CD8-positive, alpha-beta memory T cell (primary cell): ENCODE data around the gene LASP1. TPM values are rescaled to one million over a fixed set of nuclear protein-coding genes. Genes with fewer than 3 reads are reported as not detected.
A peak's percentile ranks its signal among the peaks of the same experiment; 100 is the strongest.

Source experiments
- CTCF ChIA-PET: fragments of 350-600 bp; sonication (Branson Sonifier 250); formaldehyde crosslinking; loops from one replicate; lab custom pipeline; 2021; ENCODE audit warnings: antibody characterized with exemption; lab: Charles Lee
- POLR2A ChIA-PET: fragments of 350-600 bp; sonication (Branson Sonifier 250); formaldehyde crosslinking; loops from one replicate; lab custom pipeline; 2021; ENCODE audit warnings: antibody characterized with exemption; lab: Charles Lee
- DNase-seq, 5 donors: peaks; one replicate each; pipeline versions ENCODE4 v3.0.0 to v3.0.0-alpha.2; 2020 to 2022; ENCODE audit warnings: mixed read lengths in 1 of 5
- H3K27ac ChIP-seq: one replicate; pipeline ENCODE4 v1.7.0; 2013; ENCODE audit warnings: low read depth, mild to moderate bottlenecking, low read length, moderate library complexity
- H3K27me3 ChIP-seq: 2 replicates; pipeline ENCODE4 v1.7.0; 2013; ENCODE audit warnings: low read length, mild to moderate bottlenecking; ENCODE audit not compliant: insufficient read depth, poor library complexity, severe bottlenecking
- H3K36me3 ChIP-seq: 2 replicates; pipeline ENCODE4 v1.7.0; 2013; ENCODE audit warnings: mild to moderate bottlenecking, low read length, moderate library complexity; ENCODE audit not compliant: insufficient read depth
- H3K4me1 ChIP-seq: 2 replicates; pipeline ENCODE4 v1.7.0; 2013; ENCODE audit warnings: mild to moderate bottlenecking, low read length, moderate library complexity; ENCODE audit not compliant: insufficient read depth
- H3K4me3 ChIP-seq: 2 replicates; pipeline ENCODE4 v1.7.0; 2013; ENCODE audit warnings: mild to moderate bottlenecking, low read length
- H3K9me3 ChIP-seq: 2 replicates; pipeline ENCODE4 v1.7.0; 2013; ENCODE audit warnings: mild to moderate bottlenecking, low read length
- H3K27ac Mint-ChIP-seq, 8 donors: one replicate each; pipeline ENCODE4 v1.8.0; 2020 to 2021; ENCODE audit warnings: mixed read lengths in 8 of 8, mild to moderate bottlenecking in 6 of 8, inconsistent platforms in 3 of 8, moderate library complexity in 3 of 8
- H3K27me3 Mint-ChIP-seq, 2 donors: one replicate each; pipeline ENCODE4 v1.8.0; 2020 to 2021; ENCODE audit warnings: mixed read lengths in 2 of 2, mild to moderate bottlenecking in 1 of 2, moderate library complexity in 1 of 2
- H3K36me3 Mint-ChIP-seq, 3 donors: one replicate each; pipeline ENCODE4 v1.8.0; 2020 to 2021; ENCODE audit warnings: mixed read lengths in 3 of 3, inconsistent platforms in 1 of 3, mild to moderate bottlenecking in 1 of 3
- H3K4me1 Mint-ChIP-seq, 3 donors: one replicate each; pipeline ENCODE4 v1.8.0; 2020 to 2021; ENCODE audit warnings: mixed read lengths in 3 of 3, inconsistent platforms in 1 of 3, mild to moderate bottlenecking in 1 of 3
- H3K4me3 Mint-ChIP-seq, 7 donors: one replicate each; pipeline ENCODE4 v1.8.0; 2020 to 2021; ENCODE audit warnings: mixed read lengths in 7 of 7, mild to moderate bottlenecking in 6 of 7, moderate library complexity in 4 of 7, inconsistent platforms in 2 of 7
- H3K9me3 Mint-ChIP-seq, 5 donors: one replicate each; pipeline ENCODE4 v1.8.0; 2020 to 2022; ENCODE audit warnings: mixed read lengths in 5 of 5, mild to moderate bottlenecking in 3 of 5, moderate library complexity in 2 of 5, inconsistent platforms in 1 of 5
- polyA plus RNA-seq: library from polyadenylated mRNA; unstranded; fragments of 300-500 nt; fragmentation: Illumina TruSeq; gene quantifications from one replicate; pipeline ENCODE4 v1.2.3, GENCODE V29; 2021
- total RNA-seq, 2 experiments: library from RNA; stranded (reverse); gene quantifications; one replicate each; pipeline ENCODE4 v1.2.3, GENCODE V29; 2021

The LASP1 gene
- total and polyA plus RNA-seq, 3 experiments from 2014 or later, result 76.1 to 135 (median 128) TPM

DNA sequence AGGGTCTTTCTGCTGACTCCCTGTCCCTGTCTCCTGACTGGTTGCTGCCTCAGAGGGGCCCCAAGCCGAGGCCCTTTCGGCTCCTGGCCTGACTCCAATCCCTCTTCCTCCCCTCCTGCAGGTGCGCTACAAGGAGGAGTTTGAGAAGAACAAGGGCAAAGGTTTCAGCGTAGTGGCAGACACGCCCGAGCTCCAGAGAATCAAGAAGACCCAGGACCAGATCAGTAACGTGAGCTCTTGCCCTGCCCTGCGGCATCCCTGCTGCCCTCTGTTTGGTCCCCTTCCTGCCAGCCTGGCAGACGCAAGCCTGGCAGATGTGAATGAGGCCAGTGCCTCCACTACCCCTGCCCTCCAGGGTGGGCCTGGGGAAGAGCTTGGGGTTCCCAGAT is 28.4 kb downstream of the LASP1 start:
- POLR2A ChIA-PET, result interaction anchor here (0.6 to 5.0 kb wide), 14 partner anchors 9 to 302 kb away, joined by 3 to 49 read pairs (median 3); partner anchors contain the start of genes LASP1, RPL19 and RPL23
- H3K4me1 Mint-ChIP-seq, result peaks cover 73 to 81% (median 78%) of the 10 kb centered on the region in 3 donors
- peaks cover 21% of the 10 kb centered on the region for H3K36me3 ChIP-seq

DNA sequence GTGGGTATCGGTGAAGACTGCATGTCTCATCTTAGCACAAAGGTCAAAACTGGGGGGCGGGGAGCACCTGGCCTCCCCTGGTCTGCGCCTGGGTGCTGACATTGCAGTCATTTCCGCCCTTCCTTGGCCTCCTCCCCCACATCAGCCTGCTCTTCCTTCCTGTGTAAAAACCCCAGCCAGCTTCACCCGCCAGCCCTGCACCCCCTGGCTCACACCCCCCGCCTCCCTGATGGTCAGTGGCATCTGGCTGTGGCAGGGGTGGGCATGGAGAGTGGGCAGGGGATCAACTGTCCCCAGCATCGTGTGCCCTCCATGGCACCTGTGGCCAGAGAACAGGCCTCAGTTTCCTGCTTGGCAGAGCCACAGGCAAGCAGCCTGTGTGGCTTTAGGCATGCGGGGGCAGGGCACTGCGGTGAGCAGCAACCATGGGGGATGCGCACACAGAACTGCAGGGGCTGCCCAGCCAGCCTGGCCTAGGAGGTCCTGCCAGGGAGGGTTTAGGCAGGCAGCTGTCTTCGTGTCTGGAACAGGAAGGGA is 29.0 kb downstream of the LASP1 start:
- no peaks in the 10 kb centered on the region for H3K27me3 ChIP-seq
- ChIA-PET POLR2A (interaction anchor here (0.5 to 5.0 kb wide), 10 partner anchors 9 to 706 kb away, joined by 3 to 49 read pairs (median 4); partner anchors contain the start of genes LASP1, RPL19 and RPL23), CTCF (interaction anchor here (0.7 to 7.3 kb wide), 11 partner anchors 8 to 276 kb away, joined by 3 to 73 read pairs (median 5); partner anchors contain the start of genes LASP1, LASP1NB and RPL23)
- H3K4me3 ChIP-seq, result peak overlapping the region; percentile 60
- H3K36me3 Mint-ChIP-seq, result peaks cover 0 to 54% (median 7%) of the 10 kb centered on the region in 3 donors
- H3K27me3 Mint-ChIP-seq, result no peaks in the 10 kb centered on the region
- peak; percentile 73 to 92 (median 84) for DNase-seq
- H3K4me3 Mint-ChIP-seq, result peak overlapping the region; percentile 51 to 92 (median 77)
- peaks cover 72 to 81% (median 78%) of the 10 kb centered on the region in 3 donors for H3K4me1 Mint-ChIP-seq
- peak overlapping the region; percentile 66 for H3K27ac ChIP-seq
- H3K4me1 ChIP-seq, result peaks cover 84% of the 10 kb centered on the region
- H3K36me3 ChIP-seq, result peaks cover 27% of the 10 kb centered on the region
- peak overlapping the region; percentile 93 to 99 (median 96) for H3K27ac Mint-ChIP-seq
- H3K9me3 Mint-ChIP-seq, result no peaks in the 10 kb centered on the region
- H3K9me3 ChIP-seq, result no peaks in the 10 kb centered on the region

More for the DNA sequence above, 28.4 kb downstream of the LASP1 start:
- Histone ChIP-seq H3K4me3 (peak overlapping the region; percentile 60), H3K4me1 (peaks cover 86% of the 10 kb centered on the region), H3K27ac (peak overlapping the region; percentile 66), H3K9me3 (no peaks in the 10 kb centered on the region), H3K27me3 (no peaks in the 10 kb centered on the region)
- H3K4me3 Mint-ChIP-seq, result peak overlapping the region; percentile 51 to 92 (median 77)
- peak in 1 of 5 donors; percentile 51 for DNase-seq
- H3K27me3 Mint-ChIP-seq, result no peaks in the 10 kb centered on the region
- peak overlapping the region; percentile 93 to 99 (median 96) for H3K27ac Mint-ChIP-seq
- CTCF ChIA-PET, result interaction anchor here (1.0 to 7.3 kb wide), 10 partner anchors 13 to 277 kb away, joined by 3 to 73 read pairs (median 6); partner anchors contain the start of genes LASP1 and LASP1NB
- peaks cover 0 to 51% (median 7%) of the 10 kb centered on the region in 3 donors for H3K36me3 Mint-ChIP-seq
- H3K9me3 Mint-ChIP-seq, result no peaks in the 10 kb centered on the region

GRCh38 chr17:38899421-38899820 is 29.6 kb downstream of the LASP1 start:
- no peak for DNase-seq
- Histone ChIP-seq H3K27me3 (no peaks in the 10 kb centered on the region), H3K27ac (peak overlapping the region; percentile 66), H3K4me3 (peak overlapping the region; percentile 60), H3K4me1 (peaks cover 79% of the 10 kb centered on the region), H3K9me3 (no peaks in the 10 kb centered on the region), H3K36me3 (peaks cover 23% of the 10 kb centered on the region)
- peak overlapping the region; percentile 93 to 99 (median 96) for H3K27ac Mint-ChIP-seq
- H3K27me3 Mint-ChIP-seq, result no peaks in the 10 kb centered on the region
- H3K36me3 Mint-ChIP-seq, result peaks cover 0 to 53% (median 7%) of the 10 kb centered on the region in 3 donors
- no peaks in the 10 kb centered on the region for H3K9me3 Mint-ChIP-seq
- H3K4me3 Mint-ChIP-seq, result peak overlapping the region; percentile 51 to 92 (median 77)
- ChIA-PET CTCF (interaction anchor here (0.7 to 7.3 kb wide), 9 partner anchors 8 to 275 kb away, joined by 3 to 73 read pairs (median 5); partner anchors contain the start of genes LASP1, LASP1NB and RPL23), POLR2A (interaction anchor here (0.5 to 5.0 kb wide), 7 partner anchors 8 to 705 kb away, joined by 3 to 49 read pairs (median 4); partner anchors contain the start of gene LASP1)
- H3K4me1 Mint-ChIP-seq, result peaks cover 70 to 80% (median 76%) of the 10 kb centered on the region in 3 donors

- peaks cover 0 to 61% (median 12%) of the 10 kb centered on the region in 3 donors for H3K36me3 Mint-ChIP-seq
Observed at GRCh38 chr17:38900978-38901656, 31.3 kb downstream of the LASP1 start.

DNA sequence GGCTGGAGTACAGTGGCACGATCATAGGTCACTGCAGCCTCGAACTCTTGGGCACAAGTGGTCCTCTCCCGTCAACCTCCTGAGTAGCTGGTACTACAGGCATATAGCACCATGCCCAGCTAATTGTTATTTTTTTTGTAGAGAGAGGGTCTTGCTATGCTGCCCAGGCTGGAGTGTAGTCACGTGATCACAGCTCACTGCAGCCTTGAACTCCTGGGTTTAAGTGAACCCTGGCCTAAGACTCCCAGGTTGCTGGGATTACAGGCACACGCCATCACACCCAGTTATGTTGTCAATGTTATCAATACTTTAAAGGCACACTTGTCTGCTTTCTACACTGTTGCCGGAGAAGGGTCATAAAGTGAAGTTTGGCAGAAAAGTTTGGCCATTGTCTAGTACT is 33.5 kb downstream of the LASP1 start:
- POLR2A ChIA-PET, result no interaction called here
- H3K9me3 ChIP-seq, result no peaks in the 10 kb centered on the region

More at GRCh38 chr17:38900978-38901656, 31.3 kb downstream of the LASP1 start:
- Histone ChIP-seq H3K4me3 (no peak overlapping the region), H3K27me3 (no peaks in the 10 kb centered on the region), H3K9me3 (no peaks in the 10 kb centered on the region), H3K27ac (no peak overlapping the region), H3K4me1 (peaks cover 72% of the 10 kb centered on the region), H3K36me3 (peaks cover 22% of the 10 kb centered on the region)
- ChIA-PET POLR2A (interaction anchor here (0.6 to 5.0 kb wide), 5 partner anchors 16 to 47 kb away, joined by 3 to 49 read pairs (median 7); partner anchors contain the start of genes LASP1 and RPL23), CTCF (interaction anchor here (0.8 to 7.3 kb wide), 10 partner anchors 10 to 344 kb away, joined by 3 to 73 read pairs (median 4); partner anchors contain the start of genes LASP1, LASP1NB and RPL23)
- H3K27me3 Mint-ChIP-seq, result no peaks in the 10 kb centered on the region
- H3K27ac Mint-ChIP-seq, result peak overlapping the region; percentile 78 to 98 (median 95)
- DNase-seq, result peak in 4 of 5 donors; percentile 51 to 85 (median 64)
- peak overlapping the region; percentile 63 to 90 (median 78) for H3K4me3 Mint-ChIP-seq
- H3K9me3 Mint-ChIP-seq, result no peaks in the 10 kb centered on the region
- H3K4me1 Mint-ChIP-seq, result peaks cover 72 to 87% (median 82%) of the 10 kb centered on the region in 3 donors

GRCh38 chr17:38904892-38905291 is 35.0 kb downstream of the LASP1 start:
- CTCF ChIA-PET, result interaction anchor here (0.7 to 1.6 kb wide), 4 partner anchors 15 to 55 kb away, joined by 3 read pairs; partner anchors contain the start of gene LASP1
- H3K4me1 ChIP-seq, result peaks cover 39% of the 10 kb centered on the region

More for the DNA sequence above, 33.5 kb downstream of the LASP1 start:
- peaks cover 63 to 85% (median 72%) of the 10 kb centered on the region in 3 donors for H3K4me1 Mint-ChIP-seq
- Histone ChIP-seq H3K27ac (no peak overlapping the region), H3K4me1 (peaks cover 54% of the 10 kb centered on the region), H3K36me3 (peaks cover 10% of the 10 kb centered on the region), H3K27me3 (no peaks in the 10 kb centered on the region), H3K4me3 (no peak overlapping the region)
- CTCF ChIA-PET, result interaction anchor here (1.6 to 7.3 kb wide), 2 partner anchors 14 to 33 kb away, joined by 3 to 73 read pairs; partner anchors contain the start of gene LASP1
- H3K36me3 Mint-ChIP-seq, result peaks cover 0 to 59% (median 12%) of the 10 kb centered on the region in 3 donors
- H3K27me3 Mint-ChIP-seq, result no peaks in the 10 kb centered on the region
- H3K27ac Mint-ChIP-seq, result peak overlapping the region; percentile 59 to 92 (median 81)
- DNase-seq, result no peak
- no peaks in the 10 kb centered on the region for H3K9me3 Mint-ChIP-seq
- H3K4me3 Mint-ChIP-seq, result no peak overlapping the region

DNA sequence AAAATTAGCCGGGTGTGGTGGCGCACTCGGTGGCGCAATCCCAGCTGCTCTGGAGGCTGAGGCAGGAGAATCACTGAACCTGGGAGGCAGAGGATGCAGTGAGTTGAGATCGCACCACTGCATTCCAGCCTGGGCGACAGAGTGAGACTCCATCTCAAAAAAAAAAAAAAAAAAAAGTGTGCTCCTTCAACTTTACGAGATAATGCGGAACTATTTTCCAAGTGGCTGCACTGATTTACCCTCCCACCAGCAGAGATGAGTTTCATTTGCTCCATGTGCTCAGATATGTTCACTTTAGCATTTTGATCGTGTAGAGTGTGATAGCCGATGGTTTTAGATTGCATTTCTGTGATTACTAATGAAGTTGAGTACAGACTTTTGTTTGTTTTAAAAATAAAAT is 35.5 kb downstream of the LASP1 start:
- no peak overlapping the region for H3K27ac ChIP-seq
- Mint-ChIP-seq H3K27me3 (no peaks in the 10 kb centered on the region), H3K36me3 (peaks cover 0 to 67% (median 10%) of the 10 kb centered on the region in 3 donors), H3K27ac (peak overlapping the region in 3 of 8 donors; percentile 50 to 92 (median 61)), H3K4me1 (peaks cover 57 to 87% (median 63%) of the 10 kb centered on the region in 3 donors), H3K4me3 (no peak overlapping the region), H3K9me3 (no peaks in the 10 kb centered on the region)
- no peaks in the 10 kb centered on the region for H3K27me3 ChIP-seq
- H3K4me1 ChIP-seq, result peaks cover 34% of the 10 kb centered on the region
- DNase-seq, result no peak
- H3K9me3 ChIP-seq, result no peaks in the 10 kb centered on the region
- H3K4me3 ChIP-seq, result no peak overlapping the region
- POLR2A ChIA-PET, result no interaction called here
- CTCF ChIA-PET, result no interaction called here
- H3K36me3 ChIP-seq, result peaks cover 10% of the 10 kb centered on the region

More at GRCh38 chr17:38904892-38905291, 35.0 kb downstream of the LASP1 start:
- peaks cover 56 to 83% (median 60%) of the 10 kb centered on the region in 3 donors for H3K4me1 Mint-ChIP-seq
- H3K36me3 Mint-ChIP-seq, result peaks cover 0 to 62% (median 10%) of the 10 kb centered on the region in 3 donors
- no peak overlapping the region for H3K4me3 Mint-ChIP-seq
- Histone ChIP-seq H3K27ac (no peak overlapping the region), H3K27me3 (no peaks in the 10 kb centered on the region), H3K9me3 (no peaks in the 10 kb centered on the region), H3K36me3 (peaks cover 10% of the 10 kb centered on the region), H3K4me3 (no peak overlapping the region)
- POLR2A ChIA-PET, result no interaction called here
- no peaks in the 10 kb centered on the region for H3K27me3 Mint-ChIP-seq
- no peaks in the 10 kb centered on the region for H3K9me3 Mint-ChIP-seq
- DNase-seq, result no peak
- H3K27ac Mint-ChIP-seq, result peak overlapping the region in 5 of 8 donors; percentile 12 to 92 (median 57)
